GM12878 (cell line): Measurements from ENCODE around the gene SALL4. TPM values are rescaled to one million over a fixed set of nuclear protein-coding genes. Genes with fewer than 3 reads are reported as not detected.
A peak's percentile ranks its signal among the peaks of the same experiment; 100 is the strongest.

ENCODE experiments used
- ATAC-seq: fragments of 200-7000 bp; cut with Tn5 transposase; 3 replicates; pipeline ENCODE4 v1.9.1; 2020; ENCODE audit warnings: mild to moderate bottlenecking, moderate library complexity
- BruUV-seq: library from RNA; stranded (reverse); fragments of 400-500 nt; replicated peaks from 2 replicates; lab custom pipeline; 2021; lab: Mats Ljungman, UMichigan
- CTCF ChIA-PET: fragments of 300-600 bp; sonication (Branson Sonifier 250); formaldehyde crosslinking; extraction: SDS; loops from one replicate; lab custom pipeline; 2021; ENCODE audit warnings: inconsistent platforms; lab: Yijun Ruan, JAX
- POLR2A ChIA-PET: fragments of 350-600 bp; formaldehyde crosslinking; extraction: SDS; loops from one replicate; lab custom pipeline; 2021; ENCODE audit warnings: inconsistent platforms; lab: Charles Lee
- RAD21 ChIA-PET: fragments of 300-600 bp; sonication (Branson Sonifier 250); formaldehyde crosslinking; loops from one replicate; lab custom pipeline; 2023; ENCODE audit warnings: antibody characterized with exemption; ENCODE audit not compliant: unreplicated experiment; lab: Charles Lee
- SMC1A ChIA-PET: fragments of 300-600 bp; sonication (Branson Sonifier 250); formaldehyde crosslinking; loops from one replicate; lab custom pipeline; 2023; ENCODE audit not compliant: unreplicated experiment, uncharacterized antibody; lab: Charles Lee
- DNase-seq: peaks from one replicate; pipeline ENCODE4 v3.0.0-alpha.2; 2011; ENCODE audit warnings: low read depth, low spot score
- FAIRE-seq: peaks from 3 replicates; lab custom pipeline; 2011; peaks lifted over from hg19 to GRCh38; lab: Jason Lieb, UNC
- H2AFZ ChIP-seq: 2 replicates; pipeline ENCODE4 v1.6.0; 2011; ENCODE audit warnings: low read depth, low read length, control low read depth; ENCODE audit not compliant: control insufficient read depth
- H3K27ac ChIP-seq: 2 replicates; pipeline ENCODE4 v1.5.1; 2011; ENCODE audit warnings: control low read depth; ENCODE audit not compliant: control insufficient read depth, insufficient read depth
- H3K27me3 ChIP-seq, 2 experiments: replicated peaks in 1 of 2; 2 replicates each; pipeline versions ENCODE4 v1.6.0 to v1.6.1; 2011; ENCODE audit warnings: low read length in 1 of 2; ENCODE audit not compliant: control insufficient read depth in 2 of 2, insufficient read depth in 2 of 2
- H3K36me3 ChIP-seq, 2 experiments: 2 replicates each; pipeline ENCODE4 v1.5.1; 2011; ENCODE audit warnings: low read length in 1 of 2; ENCODE audit not compliant: control insufficient read depth in 2 of 2, insufficient read depth in 2 of 2
- H3K4me1 ChIP-seq: 2 replicates; pipeline ENCODE4 v1.6.1; 2011; ENCODE audit warnings: mild to moderate bottlenecking, low read length, moderate library complexity, mixed read lengths; ENCODE audit not compliant: control insufficient read depth, insufficient read depth
- H3K4me2 ChIP-seq: 2 replicates; pipeline ENCODE4 v1.6.0; 2011; ENCODE audit warnings: control low read depth; ENCODE audit not compliant: control insufficient read depth, insufficient read depth
- H3K4me3 ChIP-seq: fragments of 200-600 bp; sonication (generic); 2 replicates; pipeline ENCODE4 v1.5.1; 2016
- H3K79me2 ChIP-seq: 2 replicates; pipeline ENCODE4 v1.6.0; 2011; ENCODE audit warnings: low read length; ENCODE audit not compliant: control insufficient read depth, insufficient read depth
- H3K9ac ChIP-seq: 2 replicates; pipeline ENCODE4 v1.8.0; 2011; ENCODE audit warnings: low read length, control low read depth, mixed read lengths; ENCODE audit not compliant: control insufficient read depth, insufficient read depth
- H3K9me3 ChIP-seq: replicated peaks from 3 replicates; pipeline ENCODE4 v1.5.1; 2011; ENCODE audit warnings: mild to moderate bottlenecking, low read length; ENCODE audit not compliant: control insufficient read depth, insufficient read depth
- H4K20me1 ChIP-seq: 2 replicates; pipeline ENCODE4 v1.6.0; 2011; ENCODE audit not compliant: control insufficient read depth, insufficient read depth
- HDAC6 ChIP-seq: fragments of 200-600 bp; sonication (generic); IDR thresholded peaks from one replicate; pipeline ENCODE4 v1.8.0; 2017; ENCODE audit warnings: antibody characterized with exemption; ENCODE audit not compliant: unreplicated experiment
- MEF2B ChIP-seq: fragments of 450-650 bp; IDR thresholded peaks from 2 replicates; pipeline ENCODE4 v1.6.1; 2018; ENCODE audit warnings: mild to moderate bottlenecking, moderate library complexity; ENCODE audit not compliant: partially characterized antibody, poor library complexity, severe bottlenecking
- PML ChIP-seq: IDR thresholded peaks from 2 replicates; pipeline ENCODE4 v1.6.1; 2012; ENCODE audit warnings: low read length, inconsistent platforms
- RUNX3 ChIP-seq: IDR thresholded peaks from 2 replicates; pipeline ENCODE4 v1.6.1; 2012; ENCODE audit warnings: low read length, inconsistent platforms
- SPI1 ChIP-seq: IDR thresholded peaks from 2 replicates; pipeline ENCODE4 v1.6.1; 2011; ENCODE audit warnings: low read depth, mild to moderate bottlenecking, low read length, moderate library complexity, borderline replicate concordance; ENCODE audit not compliant: insufficient read depth
- YBX1 ChIP-seq: fragments of 450-650 bp; IDR thresholded peaks from 2 replicates; pipeline ENCODE4 v1.6.1; 2016; ENCODE audit warnings: antibody characterized with exemption
- ZNF274 ChIP-seq: IDR thresholded peaks from one replicate; pipeline ENCODE4 v1.8.0; 2011; ENCODE audit not compliant: insufficient read length, insufficient read depth
- WGBS: methylation state at CpG from one replicate; pipeline ENCODE4 v1.1.6; 2016; ENCODE audit warnings: low lambda C conversion rate; ENCODE audit not compliant: insufficient replicate concordance, insufficient coverage; ENCODE audit errors: missing lambda C conversion rate; 5-methylcytosine and 5-hydroxymethylcytosine counted together
- in situ Hi-C: fragments of 300-500 bp; cut with MboI; formaldehyde crosslinking; loops from 9 replicates; pipeline ENCODE4 v1.14.3; 2018; ENCODE audit warnings: mixed read lengths
- intact Hi-C: fragments of 100-400 bp; cut with micrococcal nuclease; formaldehyde crosslinking; loops from one replicate; pipeline ENCODE4 v1.14.2; 2022; ENCODE audit not compliant: unreplicated experiment
- polyA plus RNA-seq, 11 experiments: library from polyadenylated mRNA; depleted of rRNA in 4 of 11; unstranded in 6 of 11; stranded (reverse) in 5 of 11; fragments of >200 nt; fragmentation: Nextera tagmentation in 4 of 11; fragmentation: Illumina TruSeq in 1 of 11; extraction: Ambion mirVana in 4 of 11; extraction: Trizol in 1 of 11; gene quantifications; 1 replicate in 1 of 11; 2 replicates in 10 of 11; pipeline versions ENCODE4 v1.2.1 to v1.2.3, GENCODE V29; 2011 to 2016; ENCODE audit warnings: inconsistent platforms in 2 of 11, missing spikeins in 2 of 11, low read depth in 1 of 11
- total RNA-seq, 4 experiments: library from RNA; depleted of rRNA in 3 of 4; stranded (reverse); fragments of >200 nt in 3 of 4; fragmentation: Illumina TruSeq in 1 of 4; extraction: Trizol in 1 of 4; gene quantifications; 2 replicates each; pipeline versions ENCODE4 v1.2.1 to v1.2.3, GENCODE V29; 2013 to 2021
- TF ChIP-seq, protein P1 (sequence below): IDR thresholded peaks from 2 replicates; pipeline ENCODE4 v1.6.1; 2012; ENCODE audit warnings: low read length, inconsistent platforms
- TF ChIP-seq, protein P2 (sequence below): fragments of 150-350 bp; IDR thresholded peaks from 2 replicates; pipeline ENCODE4 v1.6.1; 2014; ENCODE audit warnings: mild to moderate bottlenecking, low read depth, low read length
- TF ChIP-seq, protein P3 (sequence below): fragments of 450-650 bp; IDR thresholded peaks from 2 replicates; pipeline ENCODE4 v1.6.1; 2016; ENCODE audit warnings: mild to moderate bottlenecking, moderate library complexity, borderline replicate concordance

The SALL4 gene
- total and polyA plus RNA-seq, 10 of the 15 experiments (the other 5 are each of a cell fraction or from before 2014, with no cell fraction given) = 0.08 to 1.1 (median 0.23) TPM; not detected in 7

DNA sequence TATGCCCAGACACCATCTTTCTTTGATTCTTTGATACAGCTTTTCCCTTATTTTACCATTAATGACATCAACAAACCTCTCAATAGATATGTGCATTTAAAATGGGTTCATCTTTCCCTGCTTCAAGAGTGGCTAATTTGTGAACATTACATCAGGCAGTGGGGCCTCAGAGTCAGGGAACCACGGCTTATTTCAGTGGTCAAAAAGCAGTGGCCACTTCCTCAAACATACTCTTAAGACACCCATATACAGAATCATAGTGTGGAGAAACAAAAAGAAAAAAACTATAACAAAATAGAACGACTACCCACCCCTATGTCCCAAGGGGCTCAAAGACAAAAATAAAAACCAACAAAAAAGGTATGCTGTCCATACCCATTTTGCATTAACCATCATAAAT, 12.9 kb downstream of the SALL4 start:
- RAD21 ChIA-PET = no interaction called here
- CTCF ChIA-PET = interaction anchor here (1.0 kb wide), 1 partner anchor 10 kb away, joined by 3 read pairs; no protein-coding TSS in a partner anchor
- TF ChIP-seq, protein P1, sequence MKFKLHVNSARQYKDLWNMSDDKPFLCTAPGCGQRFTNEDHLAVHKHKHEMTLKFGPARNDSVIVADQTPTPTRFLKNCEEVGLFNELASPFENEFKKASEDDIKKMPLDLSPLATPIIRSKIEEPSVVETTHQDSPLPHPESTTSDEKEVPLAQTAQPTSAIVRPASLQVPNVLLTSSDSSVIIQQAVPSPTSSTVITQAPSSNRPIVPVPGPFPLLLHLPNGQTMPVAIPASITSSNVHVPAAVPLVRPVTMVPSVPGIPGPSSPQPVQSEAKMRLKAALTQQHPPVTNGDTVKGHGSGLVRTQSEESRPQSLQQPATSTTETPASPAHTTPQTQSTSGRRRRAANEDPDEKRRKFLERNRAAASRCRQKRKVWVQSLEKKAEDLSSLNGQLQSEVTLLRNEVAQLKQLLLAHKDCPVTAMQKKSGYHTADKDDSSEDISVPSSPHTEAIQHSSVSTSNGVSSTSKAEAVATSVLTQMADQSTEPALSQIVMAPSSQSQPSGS = no peak
- peak; percentile 69; the same call in 1 of the 2 replicates for TF ChIP-seq SPI1
- 0 out of 2 replicates have a peak, but pooled peaks have one; percentile 11 for TF ChIP-seq RUNX3
- TF ChIP-seq MEF2B = peak; percentile 31
- TF ChIP-seq, all 136 proteins: peak for 3
- 0% methylated on average over 2 of the region's 2 CpGs for WGBS
- FAIRE-seq (no peak), DNase-seq (no peak), ATAC-seq (peak; percentile 64)
- BruUV-seq = no TSS peak
- ChIA-PET SMC1A (no interaction called here), POLR2A (interaction anchor here (0.5 kb wide), 1 partner anchor 516 kb away, joined by 4 read pairs; no protein-coding TSS in a partner anchor)
- Histone ChIP-seq H3K9me3 (no peaks in the 10 kb centered on the region), H3K4me1 (no peaks in the 10 kb centered on the region), H4K20me1 (no peaks in the 10 kb centered on the region), H2AFZ (no peak overlapping the region), H3K36me3 (no peaks in the 10 kb centered on the region), H3K9ac (no peak overlapping the region), H3K4me2 (no peak overlapping the region), H3K4me3 (no peak overlapping the region), H3K79me2 (no peaks in the 10 kb centered on the region), H3K27me3 (no peaks in the 10 kb centered on the region; a peak in 1 of 4 replicates), H3K27ac (no peak overlapping the region)
- in situ Hi-C loops = no loop called here
- intact Hi-C loops = no loop called here

DNA sequence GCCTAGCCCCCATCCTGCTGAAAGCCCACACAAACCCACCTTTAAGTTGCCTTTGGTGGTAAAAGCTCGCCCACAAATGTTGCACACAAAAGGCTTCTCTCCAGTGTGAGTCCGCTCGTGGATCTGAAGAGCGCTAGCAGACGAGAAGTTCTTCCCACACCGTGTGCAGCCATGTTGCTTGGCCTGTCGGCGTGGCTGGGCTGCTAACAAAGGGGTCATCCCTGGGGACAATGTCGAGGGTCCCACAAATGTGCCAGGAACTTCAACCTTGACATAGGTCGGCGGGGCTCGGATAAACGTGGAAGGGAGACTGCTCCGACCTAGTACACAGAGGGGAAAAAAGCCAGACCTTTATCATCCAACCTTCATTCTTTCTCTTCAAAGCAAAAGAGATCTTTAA, 13.5 kb downstream of the SALL4 start:
- intact Hi-C loops (no loop called here), in situ Hi-C loops (no loop called here)
- 41% methylated on average over 14 of the region's 14 CpGs for WGBS
- no peaks in the 10 kb centered on the region for H3K36me3 ChIP-seq
- FAIRE-seq (no peak), ATAC-seq (no peak), DNase-seq (no peak)
- no peak overlapping the region for H3K4me3 ChIP-seq
- ChIA-PET SMC1A (no interaction called here), RAD21 (no interaction called here), POLR2A (no interaction called here), CTCF (no interaction called here)
- no peak overlapping the region for H3K9ac ChIP-seq
- no peak overlapping the region for H3K27ac ChIP-seq
- H2AFZ ChIP-seq = no peak overlapping the region
- H3K4me2 ChIP-seq = no peak overlapping the region
- H3K79me2 ChIP-seq = no peaks in the 10 kb centered on the region
- no peaks in the 10 kb centered on the region for H3K9me3 ChIP-seq
- no TSS peak for BruUV-seq
- no peaks in the 10 kb centered on the region for H3K4me1 ChIP-seq
- H4K20me1 ChIP-seq = no peaks in the 10 kb centered on the region
- no peaks in the 10 kb centered on the region; a peak in 1 of 4 replicates for H3K27me3 ChIP-seq
- TF ChIP-seq, protein P2, sequence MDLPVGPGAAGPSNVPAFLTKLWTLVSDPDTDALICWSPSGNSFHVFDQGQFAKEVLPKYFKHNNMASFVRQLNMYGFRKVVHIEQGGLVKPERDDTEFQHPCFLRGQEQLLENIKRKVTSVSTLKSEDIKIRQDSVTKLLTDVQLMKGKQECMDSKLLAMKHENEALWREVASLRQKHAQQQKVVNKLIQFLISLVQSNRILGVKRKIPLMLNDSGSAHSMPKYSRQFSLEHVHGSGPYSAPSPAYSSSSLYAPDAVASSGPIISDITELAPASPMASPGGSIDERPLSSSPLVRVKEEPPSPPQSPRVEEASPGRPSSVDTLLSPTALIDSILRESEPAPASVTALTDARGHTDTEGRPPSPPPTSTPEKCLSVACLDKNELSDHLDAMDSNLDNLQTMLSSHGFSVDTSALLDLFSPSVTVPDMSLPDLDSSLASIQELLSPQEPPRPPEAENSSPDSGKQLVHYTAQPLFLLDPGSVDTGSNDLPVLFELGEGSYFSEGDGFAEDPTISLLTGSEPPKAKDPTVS = no peak
- TF ChIP-seq YBX1 (no peak), ZNF274 (no peak), PML (no peak), HDAC6 (no peak)
- TF ChIP-seq, protein P3, sequence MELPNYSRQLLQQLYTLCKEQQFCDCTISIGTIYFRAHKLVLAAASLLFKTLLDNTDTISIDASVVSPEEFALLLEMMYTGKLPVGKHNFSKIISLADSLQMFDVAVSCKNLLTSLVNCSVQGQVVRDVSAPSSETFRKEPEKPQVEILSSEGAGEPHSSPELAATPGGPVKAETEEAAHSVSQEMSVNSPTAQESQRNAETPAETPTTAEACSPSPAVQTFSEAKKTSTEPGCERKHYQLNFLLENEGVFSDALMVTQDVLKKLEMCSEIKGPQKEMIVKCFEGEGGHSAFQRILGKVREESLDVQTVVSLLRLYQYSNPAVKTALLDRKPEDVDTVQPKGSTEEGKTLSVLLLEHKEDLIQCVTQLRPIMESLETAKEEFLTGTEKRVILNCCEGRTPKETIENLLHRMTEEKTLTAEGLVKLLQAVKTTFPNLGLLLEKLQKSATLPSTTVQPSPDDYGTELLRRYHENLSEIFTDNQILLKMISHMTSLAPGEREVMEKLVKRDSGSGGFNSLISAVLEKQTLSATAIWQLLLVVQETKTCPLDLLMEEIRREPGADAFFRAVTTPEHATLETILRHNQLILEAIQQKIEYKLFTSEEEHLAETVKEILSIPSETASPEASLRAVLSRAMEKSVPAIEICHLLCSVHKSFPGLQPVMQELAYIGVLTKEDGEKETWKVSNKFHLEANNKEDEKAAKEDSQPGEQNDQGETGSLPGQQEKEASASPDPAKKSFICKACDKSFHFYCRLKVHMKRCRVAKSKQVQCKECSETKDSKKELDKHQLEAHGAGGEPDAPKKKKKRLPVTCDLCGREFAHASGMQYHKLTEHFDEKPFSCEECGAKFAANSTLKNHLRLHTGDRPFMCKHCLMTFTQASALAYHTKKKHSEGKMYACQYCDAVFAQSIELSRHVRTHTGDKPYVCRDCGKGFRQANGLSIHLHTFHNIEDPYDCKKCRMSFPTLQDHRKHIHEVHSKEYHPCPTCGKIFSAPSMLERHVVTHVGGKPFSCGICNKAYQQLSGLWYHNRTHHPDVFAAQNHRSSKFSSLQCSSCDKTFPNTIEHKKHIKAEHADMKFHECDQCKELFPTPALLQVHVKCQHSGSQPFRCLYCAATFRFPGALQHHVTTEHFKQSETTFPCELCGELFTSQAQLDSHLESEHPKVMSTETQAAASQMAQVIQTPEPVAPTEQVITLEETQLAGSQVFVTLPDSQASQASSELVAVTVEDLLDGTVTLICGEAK = no peak
